Right cardiac atrium (tissue), 5 donors: ENCODE results near the gene MYO5A. TPM values are rescaled to one million over a fixed set of nuclear protein-coding genes. Genes with fewer than 3 reads are reported as not detected.

Experiments
- ATAC-seq, 2 donors: fragments of 200-7000 bp; cut with Tn5 transposase; one replicate each; pipeline versions ENCODE4 v1.8.0 to v1.9.1; 2020; ENCODE audit warnings: moderate library complexity in 2 of 2, mild to moderate bottlenecking in 1 of 2
- DNase-seq, 3 donors: peaks; one replicate each; pipeline ENCODE4 v3.0.0-alpha.2; 2020
- H3K27ac ChIP-seq: one replicate; pipeline ENCODE4 v1.5.1; 2013; ENCODE audit warnings: mild to moderate bottlenecking, low read length, control low read depth, moderate library complexity
- H3K27me3 ChIP-seq: one replicate; pipeline ENCODE4 v1.6.1; 2013; ENCODE audit not compliant: control insufficient read depth, insufficient read depth
- H3K4me1 ChIP-seq: one replicate; pipeline ENCODE4 v1.6.1; 2013; ENCODE audit warnings: low read length; ENCODE audit not compliant: control insufficient read depth, insufficient read depth
- H3K4me3 ChIP-seq: one replicate; pipeline ENCODE4 v1.5.1; 2013; ENCODE audit warnings: low read length, control low read depth
- H3K9me3 ChIP-seq: one replicate; pipeline ENCODE4 v1.6.1; 2013; ENCODE audit warnings: low read length; ENCODE audit not compliant: control insufficient read depth
- WGBS: extraction: QIAGEN DNeasy Blood & Tissue Kit; methylation state at CpG from one replicate; pipeline ENCODE4 v1.1.7; 2013; 5-methylcytosine and 5-hydroxymethylcytosine counted together
- intact Hi-C, 4 donors: fragments of 100-400 bp; cut with DNase I; formaldehyde crosslinking; loops; one replicate each; pipeline versions ENCODE4 v1.11.0 to v1.14.0; 2022 to 2023
- polyA plus RNA-seq: library from polyadenylated mRNA; stranded (reverse); fragments of 200-250 nt; gene quantifications from one replicate; pipeline ENCODE4 v1.2.3, GENCODE V29; 2013
- total RNA-seq, 4 donors: library from RNA; stranded (reverse); fragmentation: NEBNext Ultra II Directional; extraction: Animal tissue kit (Norgen Biotek cat#: 25700); gene quantifications; one replicate each; pipeline ENCODE4 v1.2.1, GENCODE V29; 2021
- donor health status: healthy with polysubstance abuse.
- donor health status: DM: no; HTN: yes; CAD: no.
- donor health status: DM: no; HTN: no; CAD: no.
- donor health status: DM: no; HTN: yes; CAD: no; lungs with severe emphysema.
- donor health status: DM: yes; HTN: yes; CAD: no.

MYO5A gene
- total and polyA plus RNA-seq, 5 donors: 4.1 to 17.7 (median 11.0) TPM

DNA sequence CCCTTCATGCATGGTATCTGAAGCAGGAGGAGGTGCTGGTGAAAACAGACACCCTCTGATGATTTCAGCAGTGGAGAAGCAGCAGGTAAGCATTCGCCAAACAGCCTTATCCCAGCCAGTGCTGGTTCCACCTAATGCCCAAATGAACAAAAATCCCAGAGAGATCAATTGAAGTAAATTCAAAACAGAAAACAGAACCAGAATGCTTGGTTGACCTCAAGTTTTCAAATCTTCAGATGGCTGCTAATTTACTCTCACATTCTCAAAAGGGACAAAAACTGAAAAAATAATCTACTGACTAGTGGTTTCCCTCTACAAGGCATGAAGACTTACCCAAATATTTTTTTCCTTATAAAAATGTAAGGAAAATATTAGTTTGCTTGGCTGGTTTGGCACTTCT, 146.0 kb downstream of the MYO5A start:
- 100% methylated on average over 1 of the region's 1 CpG for WGBS
- no peak overlapping the region for H3K4me3 ChIP-seq
- H3K27me3 ChIP-seq: no peaks in the 10 kb centered on the region
- no peaks in the 10 kb centered on the region for H3K4me1 ChIP-seq
- H3K9me3 ChIP-seq: no peaks in the 10 kb centered on the region
- H3K27ac ChIP-seq: no peak overlapping the region
- ATAC-seq (no peak), DNase-seq (no peak)
- intact Hi-C loops: no loop called here

DNA sequence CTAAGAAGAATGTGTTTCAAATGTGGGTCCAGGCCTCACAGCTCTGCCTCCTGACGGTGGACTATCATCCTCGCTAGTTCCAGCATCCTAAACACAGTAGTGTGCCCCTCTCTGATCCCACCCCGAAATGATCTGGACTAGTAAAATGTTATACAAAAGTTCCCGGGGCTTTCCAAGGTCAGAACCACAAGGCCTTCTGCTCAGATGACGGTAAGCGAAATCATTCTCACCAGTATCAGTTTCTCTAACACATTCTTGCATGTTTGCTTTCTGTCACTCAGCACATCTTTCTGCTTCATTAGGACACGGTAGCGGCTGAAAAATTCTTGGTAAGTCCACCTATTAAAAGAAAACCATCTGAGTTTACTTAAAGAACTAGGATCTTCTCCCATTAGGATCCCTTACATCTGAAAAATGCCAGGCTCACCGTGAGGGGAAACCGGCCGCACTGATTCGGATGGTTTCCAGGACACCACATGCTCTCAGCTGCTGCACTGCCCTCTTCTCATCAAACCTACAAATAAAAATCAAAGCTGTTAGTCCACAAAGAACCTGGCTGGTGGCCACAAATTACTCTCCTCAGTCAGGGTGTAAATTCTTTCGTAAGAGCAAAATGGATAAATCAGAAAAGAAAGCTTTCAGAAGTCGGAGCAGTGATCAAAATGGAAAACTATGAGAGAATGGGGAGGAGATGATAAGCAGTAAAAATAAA, 149.1 kb downstream of the MYO5A start:
- peak in 1 of 2 donors; percentile 48 for ATAC-seq
- DNase-seq: no peak
- H3K9me3 ChIP-seq: no peaks in the 10 kb centered on the region
- no peaks in the 10 kb centered on the region for H3K4me1 ChIP-seq
- no peak overlapping the region for H3K4me3 ChIP-seq
- no peaks in the 10 kb centered on the region for H3K27me3 ChIP-seq
- intact Hi-C loops: no loop called here
- no peak overlapping the region for H3K27ac ChIP-seq
- WGBS: 64% methylated on average over 14 of the region's 14 CpGs

DNA sequence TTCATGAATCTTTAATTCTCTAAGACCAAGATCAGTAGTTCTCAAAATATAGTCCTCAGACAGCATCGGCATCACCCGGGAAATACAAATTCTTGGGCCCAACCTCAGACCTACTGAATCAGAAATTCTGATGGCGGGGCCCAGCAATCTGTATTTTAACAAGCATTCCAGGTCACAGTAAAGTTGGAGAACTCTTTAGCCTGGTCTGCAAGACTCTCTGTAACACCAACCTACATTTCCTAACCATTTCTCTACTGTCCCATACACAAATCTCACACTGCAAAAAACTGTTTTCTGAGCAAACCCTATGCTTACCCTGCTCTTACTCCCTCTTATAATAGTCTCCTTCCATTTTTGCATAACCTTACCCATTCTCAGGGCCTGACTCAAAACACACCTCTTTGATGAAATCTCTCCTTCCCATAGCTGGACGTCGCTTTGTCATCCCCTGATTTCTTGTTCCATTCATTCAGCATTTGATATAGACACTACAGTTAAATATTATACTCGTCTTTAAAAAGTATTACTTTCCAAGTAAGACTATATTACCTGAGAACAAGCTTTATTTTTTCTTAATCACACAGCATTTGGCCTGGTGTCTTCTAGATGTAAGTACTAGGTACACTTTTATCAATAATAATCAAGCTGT, 149.8 kb downstream of the MYO5A start:
- Histone ChIP-seq H3K27ac (no peak overlapping the region), H3K4me3 (no peak overlapping the region), H3K9me3 (no peaks in the 10 kb centered on the region), H3K27me3 (no peaks in the 10 kb centered on the region), H3K4me1 (no peaks in the 10 kb centered on the region)
- intact Hi-C loops: no loop called here
- DNase-seq: no peak
- ATAC-seq: no peak
- WGBS: 81% methylated on average over 6 of the region's 6 CpGs

DNA sequence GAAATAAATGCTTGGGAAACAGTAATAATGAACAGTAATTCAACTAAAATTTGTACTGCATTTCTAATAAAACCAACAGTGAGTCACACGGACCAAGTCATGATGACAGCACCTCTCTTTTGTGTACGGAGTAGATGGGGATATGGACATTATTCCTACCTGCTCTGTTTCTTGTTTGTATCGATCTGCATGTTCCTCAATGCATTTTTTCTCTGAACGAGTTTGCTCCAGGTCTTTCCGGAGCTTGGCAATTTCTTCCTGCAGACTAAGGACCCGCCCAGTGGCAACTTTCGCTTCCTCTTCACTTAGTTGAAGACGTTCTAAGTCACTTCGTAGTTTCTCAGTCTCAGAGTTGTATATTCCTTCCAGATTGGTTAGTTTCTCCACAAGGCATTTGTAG, 158.7 kb downstream of the MYO5A start:
- peaks cover 2% of the 10 kb centered on the region for H3K4me1 ChIP-seq
- WGBS: 88% methylated on average over 9 of the region's 9 CpGs
- no peak overlapping the region for H3K4me3 ChIP-seq
- ATAC-seq: no peak
- peak in 1 of 3 donors; percentile 46 for DNase-seq
- H3K27ac ChIP-seq: no peak overlapping the region
- no peaks in the 10 kb centered on the region for H3K9me3 ChIP-seq
- intact Hi-C loops: no loop called here
- no peaks in the 10 kb centered on the region for H3K27me3 ChIP-seq

DNA sequence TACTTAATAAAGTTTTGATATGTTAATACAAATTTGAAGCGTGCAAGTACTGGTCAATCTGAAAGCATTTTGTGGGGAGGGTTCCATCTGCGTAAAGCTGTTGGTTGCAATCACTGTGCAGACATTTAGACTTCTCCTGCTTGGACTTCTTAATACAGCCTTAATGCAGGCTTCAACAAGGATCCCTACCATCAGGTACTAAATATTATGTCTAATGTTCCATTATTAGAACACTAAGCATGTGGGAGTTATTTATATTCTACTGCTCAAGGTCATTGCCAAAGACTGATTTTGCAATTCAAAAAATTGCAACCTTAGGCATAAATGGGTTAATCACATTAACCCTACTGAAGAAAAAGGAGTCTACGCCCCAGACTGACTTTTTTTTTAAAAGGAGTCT, 159.2 kb downstream of the MYO5A start:
- Histone ChIP-seq H3K27me3 (no peaks in the 10 kb centered on the region), H3K4me3 (no peak overlapping the region), H3K4me1 (peaks cover 2% of the 10 kb centered on the region), H3K9me3 (no peaks in the 10 kb centered on the region), H3K27ac (peak overlapping the region; percentile 68)
- ATAC-seq (no peak), DNase-seq (no peak)
- intact Hi-C loops: no loop called here
- WGBS: 87% methylated on average over 3 of the region's 3 CpGs

DNA sequence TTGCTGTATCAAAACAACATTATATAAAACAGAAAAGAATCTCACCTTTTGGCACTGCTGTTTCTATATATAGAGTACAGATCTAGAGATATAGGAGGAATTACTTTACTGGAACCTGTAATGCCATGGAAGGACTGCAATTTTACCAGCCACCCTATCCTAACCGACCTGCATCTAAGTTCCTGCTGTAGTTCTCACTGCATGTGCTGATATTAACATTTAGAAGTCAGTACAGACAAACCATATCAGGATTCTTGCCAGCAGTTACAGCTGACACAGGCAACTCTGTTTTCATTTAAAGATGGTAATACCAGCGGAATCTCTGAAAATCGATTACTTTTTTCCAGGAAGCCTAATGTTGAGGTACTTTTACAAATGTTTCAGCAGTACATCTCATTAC, 159.7 kb downstream of the MYO5A start:
- Histone ChIP-seq H3K4me1 (peaks cover 2% of the 10 kb centered on the region), H3K27me3 (no peaks in the 10 kb centered on the region), H3K9me3 (no peaks in the 10 kb centered on the region), H3K4me3 (no peak overlapping the region), H3K27ac (no peak overlapping the region)
- intact Hi-C loops: no loop called here
- DNase-seq (no peak), ATAC-seq (peak in 1 of 2 donors; percentile 33)
- 78% methylated on average over 3 of the region's 3 CpGs for WGBS

DNA sequence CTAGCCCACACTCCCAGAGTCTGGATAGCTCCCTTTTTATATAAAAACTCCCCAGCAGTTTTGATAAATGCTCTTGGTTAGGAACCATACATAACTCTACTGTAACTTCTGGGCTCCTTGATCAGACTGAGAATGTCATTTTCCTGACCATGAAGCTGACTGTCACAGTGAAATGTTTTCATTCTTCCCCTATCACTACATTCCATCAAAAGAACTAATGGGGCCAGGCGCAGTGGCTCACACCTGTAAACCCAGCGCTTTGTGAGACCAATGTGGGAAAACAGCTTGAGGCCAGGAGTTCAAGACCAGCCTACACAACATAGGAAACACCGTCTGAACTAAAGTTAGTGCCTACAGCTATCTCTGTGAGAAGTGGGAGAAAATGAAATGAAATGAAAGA, 160.3 kb downstream of the MYO5A start:
- intact Hi-C loops: no loop called here
- H3K27ac ChIP-seq: no peak overlapping the region
- 62% methylated on average over 3 of the region's 3 CpGs for WGBS
- ATAC-seq (no peak), DNase-seq (no peak)
- peaks cover 2% of the 10 kb centered on the region for H3K4me1 ChIP-seq
- no peak overlapping the region for H3K4me3 ChIP-seq
- no peaks in the 10 kb centered on the region for H3K27me3 ChIP-seq
- H3K9me3 ChIP-seq: no peaks in the 10 kb centered on the region

DNA sequence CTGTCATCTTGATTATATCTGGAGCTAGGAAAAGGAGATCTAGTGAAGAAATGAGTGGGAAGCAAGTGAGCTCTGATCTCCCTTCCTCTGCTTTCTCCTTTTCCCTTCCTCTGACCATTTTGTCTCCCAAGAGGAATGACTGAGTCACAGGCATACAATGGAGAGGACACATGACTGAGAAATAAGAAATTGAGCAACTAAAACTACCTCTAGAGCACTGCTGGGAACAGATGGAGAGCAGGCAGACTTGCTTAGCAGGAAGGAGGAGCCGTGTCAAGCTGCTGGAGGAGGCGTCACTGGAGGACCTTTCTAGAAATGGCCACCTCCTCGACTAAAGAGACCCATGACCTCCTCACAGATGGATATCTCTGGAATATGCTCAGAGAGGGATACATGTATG, 166.2 kb downstream of the MYO5A start:
- ATAC-seq: peak in 1 of 2 donors; percentile 75
- Histone ChIP-seq H3K4me3 (no peak overlapping the region), H3K4me1 (no peaks in the 10 kb centered on the region), H3K27ac (no peak overlapping the region), H3K9me3 (no peaks in the 10 kb centered on the region), H3K27me3 (no peaks in the 10 kb centered on the region)
- DNase-seq: no peak
- intact Hi-C loops: no loop called here
- WGBS: 86% methylated on average over 3 of the region's 3 CpGs

DNA sequence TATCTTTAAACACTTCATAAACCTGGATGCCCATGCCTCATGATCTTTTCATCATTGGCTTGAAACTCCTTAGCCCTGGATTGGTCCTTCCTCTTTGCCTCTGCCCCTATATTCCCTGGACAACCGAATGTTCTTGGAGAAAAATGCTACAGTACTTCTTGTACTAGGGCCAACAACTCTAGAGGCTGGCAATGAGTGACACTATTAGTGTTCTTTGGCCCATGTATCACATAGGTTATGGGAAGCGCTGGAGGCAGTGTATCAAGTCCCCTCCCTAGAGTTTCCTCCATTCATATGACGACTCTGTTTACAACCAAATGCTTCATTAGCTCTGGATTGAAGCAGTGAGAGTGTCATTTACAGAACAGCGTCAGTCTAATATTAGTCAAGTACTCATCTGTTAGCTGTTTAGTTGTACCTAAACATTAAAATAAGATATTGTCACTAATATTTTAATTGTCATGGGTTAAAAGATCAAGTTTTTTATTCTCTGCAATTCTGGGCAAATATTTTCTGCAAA, 166.6 kb downstream of the MYO5A start:
- Histone ChIP-seq H3K4me1 (no peaks in the 10 kb centered on the region), H3K9me3 (no peaks in the 10 kb centered on the region), H3K4me3 (no peak overlapping the region), H3K27ac (no peak overlapping the region), H3K27me3 (no peaks in the 10 kb centered on the region)
- ATAC-seq (peak; percentile 16 to 47), DNase-seq (no peak)
- intact Hi-C loops: no loop called here
- 79% methylated on average over 4 of the region's 4 CpGs for WGBS

DNA sequence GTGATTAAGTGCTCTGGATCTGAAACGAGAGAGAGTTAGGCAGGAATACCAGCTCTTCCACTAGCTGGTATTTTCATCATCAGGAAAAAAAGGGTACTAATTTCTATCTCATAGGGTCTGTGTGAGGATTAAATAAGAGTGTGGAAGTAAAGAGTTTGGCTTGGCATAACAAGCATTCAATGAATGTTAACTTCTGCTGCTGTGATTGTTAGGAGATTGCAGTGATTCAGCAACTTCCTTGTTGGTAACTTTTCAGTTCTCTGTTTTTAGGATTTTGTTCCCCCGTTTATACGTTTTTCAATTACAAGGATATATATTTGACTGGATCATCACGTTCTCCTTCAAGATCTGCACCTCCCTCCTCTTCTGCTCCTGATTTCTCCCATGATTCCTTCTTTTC, 167.2 kb downstream of the MYO5A start:
- Histone ChIP-seq H3K27ac (no peak overlapping the region), H3K4me3 (no peak overlapping the region), H3K27me3 (no peaks in the 10 kb centered on the region), H3K9me3 (no peaks in the 10 kb centered on the region), H3K4me1 (no peaks in the 10 kb centered on the region)
- ATAC-seq (no peak), DNase-seq (no peak)
- WGBS: 71% methylated on average over 4 of the region's 4 CpGs
- intact Hi-C loops: no loop called here

DNA sequence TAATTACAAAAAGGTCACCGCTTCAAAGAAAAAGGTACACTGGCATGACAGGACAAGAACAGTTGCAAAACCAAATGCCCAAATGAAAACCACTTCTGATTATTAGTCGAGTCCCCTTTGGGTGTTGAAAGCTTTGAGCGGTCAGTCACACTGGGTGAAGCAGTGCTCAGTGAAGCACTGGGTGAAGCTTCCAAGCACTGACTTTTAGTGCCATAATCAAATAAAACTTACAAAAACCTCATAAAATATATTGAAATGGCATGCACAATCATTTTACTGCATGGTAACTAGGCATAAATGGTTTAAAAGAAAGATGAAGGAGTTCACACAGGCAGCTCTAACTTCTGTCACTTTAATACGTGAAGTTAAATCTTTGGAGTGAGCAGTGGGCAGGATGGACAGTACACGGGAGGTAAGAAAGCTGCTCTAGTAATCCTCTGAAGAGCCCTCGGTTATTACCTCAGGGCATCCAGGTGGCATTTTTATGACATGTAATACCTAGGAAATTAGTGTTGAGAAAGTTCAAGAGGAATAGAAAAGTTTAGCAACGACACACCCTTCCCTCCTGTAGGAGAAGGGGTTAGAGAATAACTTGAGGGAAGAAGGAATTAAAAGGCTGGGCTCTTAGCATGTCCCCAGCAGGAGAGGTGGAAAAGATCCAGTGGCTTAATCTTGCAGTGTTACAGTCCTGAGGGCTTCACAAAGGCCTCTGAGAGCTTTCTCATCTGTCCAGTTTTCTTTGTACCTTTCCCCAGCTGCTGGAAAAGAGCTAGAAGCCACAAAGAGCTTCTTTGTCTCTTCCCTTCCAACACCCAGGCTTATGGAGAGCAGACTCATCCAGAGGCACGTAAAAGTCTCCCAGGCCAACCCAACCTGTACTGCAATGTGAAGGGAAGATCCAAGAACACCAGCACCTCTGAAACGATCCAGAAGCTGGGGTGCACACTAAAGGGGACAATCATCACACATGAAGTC, 168.2 kb downstream of the MYO5A start:
- Histone ChIP-seq H3K9me3 (no peaks in the 10 kb centered on the region), H3K4me1 (no peaks in the 10 kb centered on the region), H3K27me3 (no peaks in the 10 kb centered on the region), H3K4me3 (no peak overlapping the region), H3K27ac (no peak overlapping the region)
- no peak for ATAC-seq
- WGBS: 87% methylated on average over 9 of the region's 9 CpGs
- intact Hi-C loops: no loop called here
- DNase-seq: no peak
